Measurements from ENCODE around the gene CHMP1B. TPM values are rescaled to one million over a fixed set of nuclear protein-coding genes. Genes with fewer than 3 reads are reported as not detected.

Gene CHMP1B
- total RNA-seq, 1 donor from 2014 or later: 140 TPM

- DNase-seq (ENCODE audit: low read depth): no peak
- no peak for FAIRE-seq
Measured at GRCh38 chr18:11864471-11864870, 13.3 kb downstream of the CHMP1B start.

GRCh38 chr18:11865071-11865470 is 13.9 kb downstream of the CHMP1B start:
- no peak for DNase-seq (ENCODE audit: low read depth)
- TF ChIP-seq, protein P1, sequence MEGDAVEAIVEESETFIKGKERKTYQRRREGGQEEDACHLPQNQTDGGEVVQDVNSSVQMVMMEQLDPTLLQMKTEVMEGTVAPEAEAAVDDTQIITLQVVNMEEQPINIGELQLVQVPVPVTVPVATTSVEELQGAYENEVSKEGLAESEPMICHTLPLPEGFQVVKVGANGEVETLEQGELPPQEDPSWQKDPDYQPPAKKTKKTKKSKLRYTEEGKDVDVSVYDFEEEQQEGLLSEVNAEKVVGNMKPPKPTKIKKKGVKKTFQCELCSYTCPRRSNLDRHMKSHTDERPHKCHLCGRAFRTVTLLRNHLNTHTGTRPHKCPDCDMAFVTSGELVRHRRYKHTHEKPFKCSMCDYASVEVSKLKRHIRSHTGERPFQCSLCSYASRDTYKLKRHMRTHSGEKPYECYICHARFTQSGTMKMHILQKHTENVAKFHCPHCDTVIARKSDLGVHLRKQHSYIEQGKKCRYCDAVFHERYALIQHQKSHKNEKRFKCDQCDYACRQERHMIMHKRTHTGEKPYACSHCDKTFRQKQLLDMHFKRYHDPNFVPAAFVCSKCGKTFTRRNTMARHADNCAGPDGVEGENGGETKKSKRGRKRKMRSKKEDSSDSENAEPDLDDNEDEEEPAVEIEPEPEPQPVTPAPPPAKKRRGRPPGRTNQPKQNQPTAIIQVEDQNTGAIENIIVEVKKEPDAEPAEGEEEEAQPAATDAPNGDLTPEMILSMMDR (IDR thresholded peaks at IDR 0.05; ENCODE audit: insufficient read depth, low read length, severe bottlenecking): no peak
- Histone ChIP-seq H3K36me3 (ENCODE audit: control insufficient read depth, insufficient read depth, low read length) (peaks cover 9% of the 10 kb centered on the region), H3K4me3 (ENCODE audit: low read depth, low read length) (no peak overlapping the region), H3K27me3 (ENCODE audit: control insufficient read depth, insufficient read depth, low read length) (no peaks in the 10 kb centered on the region)
- no peak for FAIRE-seq

More at GRCh38 chr18:11864471-11864870, 13.3 kb downstream of the CHMP1B start:
- no peak overlapping the region for H3K4me3 ChIP-seq (ENCODE audit: low read depth, low read length)
- H3K27me3 ChIP-seq (ENCODE audit: control insufficient read depth, insufficient read depth, low read length): no peaks in the 10 kb centered on the region
- TF ChIP-seq, protein P1 (IDR thresholded peaks at IDR 0.05; ENCODE audit: insufficient read depth, low read length, severe bottlenecking): no peak
- peaks cover 9% of the 10 kb centered on the region for H3K36me3 ChIP-seq (ENCODE audit: control insufficient read depth, insufficient read depth, low read length)

DNA sequence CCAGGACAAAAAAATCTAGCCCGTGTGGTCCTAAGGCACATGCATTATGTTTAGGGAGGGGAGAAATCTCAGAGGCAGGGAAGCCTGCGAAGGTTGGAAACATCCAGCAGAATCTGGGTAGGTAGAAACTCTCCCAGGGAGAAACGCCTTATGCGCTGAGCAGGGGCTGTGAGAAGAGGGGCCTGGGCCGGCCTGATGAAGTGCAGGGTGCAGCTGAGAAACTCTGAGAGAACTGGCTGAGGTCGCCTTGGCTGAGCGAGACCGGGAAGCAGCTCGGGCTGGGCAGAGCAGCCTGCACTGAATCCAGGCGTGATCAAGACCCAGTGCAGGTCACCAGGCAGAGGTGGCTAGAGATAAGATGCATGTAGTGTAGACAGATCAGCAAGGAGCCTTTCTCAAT is 15.1 kb downstream of the CHMP1B start:
- no peak overlapping the region for H3K4me3 ChIP-seq (ENCODE audit: low read depth, low read length)
- H3K36me3 ChIP-seq (ENCODE audit: control insufficient read depth, insufficient read depth, low read length): peaks cover 9% of the 10 kb centered on the region
- no peak for DNase-seq (ENCODE audit: low read depth)
- no peak for FAIRE-seq
- H3K27me3 ChIP-seq (ENCODE audit: control insufficient read depth, insufficient read depth, low read length): no peaks in the 10 kb centered on the region
- TF ChIP-seq, protein P1 (IDR thresholded peaks at IDR 0.05; ENCODE audit: insufficient read depth, low read length, severe bottlenecking): no peak

- TF ChIP-seq, protein P1 (IDR thresholded peaks at IDR 0.05; ENCODE audit: insufficient read depth, low read length, severe bottlenecking): no peak
- peaks cover 9% of the 10 kb centered on the region for H3K36me3 ChIP-seq (ENCODE audit: control insufficient read depth, insufficient read depth, low read length)
- FAIRE-seq: no peak
- no peak overlapping the region for H3K4me3 ChIP-seq (ENCODE audit: low read depth, low read length)
- DNase-seq (ENCODE audit: low read depth): no peak
- no peaks in the 10 kb centered on the region for H3K27me3 ChIP-seq (ENCODE audit: control insufficient read depth, insufficient read depth, low read length)
Measured at GRCh38 chr18:11866764-11867163, 15.6 kb downstream of the CHMP1B start.

DNA sequence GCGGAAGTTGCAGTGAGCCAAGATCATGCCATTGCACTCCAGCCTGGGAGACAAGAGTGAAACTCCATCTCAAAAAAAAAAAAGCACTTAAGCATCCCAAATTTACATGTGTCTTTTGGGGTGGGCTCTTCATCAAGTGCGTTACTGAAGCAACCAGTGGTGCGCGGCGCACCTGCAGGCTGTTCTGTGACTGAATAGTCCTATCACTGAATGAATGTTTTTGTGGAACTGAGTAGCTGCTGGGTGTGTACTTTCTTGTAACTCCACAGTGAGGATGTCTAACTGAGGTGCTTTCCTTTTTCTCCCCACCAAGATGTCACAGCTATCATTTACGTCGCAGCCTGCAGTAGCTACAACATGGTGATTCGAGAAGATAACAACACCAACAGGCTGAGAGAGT is 17.0 kb downstream of the CHMP1B start:
- H3K36me3 ChIP-seq (ENCODE audit: control insufficient read depth, insufficient read depth, low read length): peaks cover 9% of the 10 kb centered on the region
- FAIRE-seq (no peak), DNase-seq (ENCODE audit: low read depth) (no peak)
- TF ChIP-seq, protein P1 (IDR thresholded peaks at IDR 0.05; ENCODE audit: insufficient read depth, low read length, severe bottlenecking): no peak
- no peak overlapping the region for H3K4me3 ChIP-seq (ENCODE audit: low read depth, low read length)
- H3K27me3 ChIP-seq (ENCODE audit: control insufficient read depth, insufficient read depth, low read length): no peaks in the 10 kb centered on the region

DNA sequence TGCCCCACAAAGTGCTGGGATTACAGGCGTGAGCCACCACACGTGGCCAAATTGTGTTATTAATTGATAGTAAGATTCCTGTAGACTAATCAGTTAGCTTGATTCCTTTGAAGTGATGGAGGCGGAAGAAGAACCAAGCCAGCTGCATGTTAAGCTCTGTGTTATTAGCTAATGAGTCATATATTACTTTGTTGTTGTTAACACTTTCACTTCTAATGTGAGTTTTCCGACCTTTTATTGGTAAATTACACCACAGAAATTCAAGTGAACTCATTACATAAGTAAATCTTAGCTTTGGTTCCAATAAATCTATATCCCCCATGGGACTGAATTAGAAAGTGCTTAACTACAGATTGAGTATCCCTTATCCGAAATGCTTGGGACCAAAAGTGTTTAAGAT is 20.3 kb downstream of the CHMP1B start:
- no peak for FAIRE-seq
- Histone ChIP-seq H3K27me3 (ENCODE audit: control insufficient read depth, insufficient read depth, low read length) (no peaks in the 10 kb centered on the region), H3K36me3 (ENCODE audit: control insufficient read depth, insufficient read depth, low read length) (peaks cover 11% of the 10 kb centered on the region), H3K4me3 (ENCODE audit: low read depth, low read length) (no peak overlapping the region)
- peak; percentile 48 for DNase-seq (ENCODE audit: low read depth)
- TF ChIP-seq, protein P1 (IDR thresholded peaks at IDR 0.05; ENCODE audit: insufficient read depth, low read length, severe bottlenecking): no peak

Measured in bronchial epithelial cell (primary cell).